GM19328 (cell line): ENCODE data around the gene VPS33B.
"Not testable (repeated sequence)": the region's sequence is repeated elsewhere in the genome, so short reads cannot be mapped to it uniquely, and the experiment has no call there.

Experiments
- ATAC-seq: cut with Tn5 transposase; IDR thresholded peaks from one replicate; pipeline ENCODE4 v1.9.1; 2021; ENCODE audit warnings: mild to moderate bottlenecking, moderate library complexity; ENCODE audit not compliant: unreplicated experiment

VPS33B gene

DNA sequence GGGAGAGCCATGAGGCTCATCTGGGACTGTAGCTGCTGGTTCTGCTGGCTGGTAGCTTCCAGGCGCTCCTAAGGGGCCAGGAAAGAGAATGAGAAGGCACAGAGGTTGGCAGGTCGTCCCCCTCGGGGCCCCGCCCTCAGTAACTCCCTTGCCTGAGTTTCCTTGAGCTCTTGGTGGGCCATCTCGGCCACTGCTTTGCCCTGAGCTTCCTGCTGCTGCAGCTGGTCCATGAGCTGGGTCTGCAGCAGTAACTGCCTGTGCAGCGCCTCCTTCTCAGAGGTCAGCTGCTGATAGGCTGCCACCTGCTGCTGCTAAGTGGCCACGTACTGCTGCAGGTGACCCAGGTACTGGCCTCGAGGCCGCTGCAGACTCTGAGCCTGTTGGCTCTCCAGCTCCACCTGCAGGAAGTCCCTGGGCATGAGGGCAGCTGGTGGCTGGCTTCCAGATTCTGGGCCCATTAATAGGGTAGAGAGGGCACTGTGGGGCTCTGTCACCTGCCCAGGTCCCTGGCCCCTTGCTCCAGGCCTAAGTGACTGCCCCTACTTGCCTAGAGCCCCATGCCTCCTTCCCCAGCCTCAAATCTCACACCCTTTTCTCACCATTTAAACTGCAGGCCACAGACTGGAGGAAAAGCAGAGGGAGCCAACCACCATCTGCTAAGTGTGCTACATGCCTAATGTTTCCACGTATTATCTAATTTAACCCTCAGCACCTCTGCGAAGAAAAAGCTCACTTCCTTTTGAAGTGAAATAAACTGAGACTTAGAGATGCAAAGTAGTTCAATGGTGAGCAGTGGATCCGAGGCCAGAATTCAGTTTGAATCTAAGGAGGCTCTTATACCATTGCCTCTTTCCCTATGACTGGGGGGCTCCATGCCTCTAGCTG is 10.8 kb upstream of the VPS33B start:
- no peak for ATAC-seq

DNA sequence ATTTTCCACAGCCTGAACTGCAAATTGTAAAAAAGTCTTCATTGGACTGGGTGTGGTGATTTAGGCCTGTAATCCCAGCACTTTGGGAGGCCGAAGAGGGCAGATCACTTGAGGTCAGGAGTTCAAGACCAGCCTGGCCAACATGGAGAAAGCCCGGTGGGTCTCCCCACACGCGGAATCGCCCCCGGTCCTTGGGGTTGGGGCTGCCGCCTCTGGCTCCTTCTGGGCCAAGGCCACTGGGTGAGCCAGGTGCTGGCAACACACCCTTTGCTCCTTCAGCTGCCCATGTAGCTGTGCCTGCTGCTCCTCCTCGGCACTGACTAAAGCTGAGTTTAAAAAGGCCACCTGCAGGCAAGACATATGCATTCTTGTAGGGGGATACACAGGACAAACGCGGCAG is 9.4 kb upstream of the VPS33B start:
- ATAC-seq: no peak

DNA sequence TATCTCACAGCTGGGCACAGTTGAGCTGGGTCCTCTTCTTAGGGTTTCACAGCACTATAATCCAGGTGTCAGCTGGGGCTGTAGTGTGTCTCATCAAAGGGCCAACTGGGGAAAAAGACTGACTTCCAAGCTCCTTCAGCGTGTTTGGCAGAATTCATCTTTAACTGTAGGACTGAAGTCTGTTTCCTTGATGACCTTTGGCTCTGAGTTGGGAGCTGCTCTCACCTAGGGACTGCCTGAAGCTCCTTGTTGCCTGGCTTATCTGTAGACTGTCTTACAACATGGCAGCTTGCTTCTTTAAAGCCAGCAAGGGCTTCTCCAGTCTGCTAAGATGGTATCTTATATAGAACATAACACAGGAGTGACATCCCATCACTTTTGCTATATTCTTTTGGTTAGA is 5.3 kb upstream of the VPS33B start:
- ATAC-seq: no peak

DNA sequence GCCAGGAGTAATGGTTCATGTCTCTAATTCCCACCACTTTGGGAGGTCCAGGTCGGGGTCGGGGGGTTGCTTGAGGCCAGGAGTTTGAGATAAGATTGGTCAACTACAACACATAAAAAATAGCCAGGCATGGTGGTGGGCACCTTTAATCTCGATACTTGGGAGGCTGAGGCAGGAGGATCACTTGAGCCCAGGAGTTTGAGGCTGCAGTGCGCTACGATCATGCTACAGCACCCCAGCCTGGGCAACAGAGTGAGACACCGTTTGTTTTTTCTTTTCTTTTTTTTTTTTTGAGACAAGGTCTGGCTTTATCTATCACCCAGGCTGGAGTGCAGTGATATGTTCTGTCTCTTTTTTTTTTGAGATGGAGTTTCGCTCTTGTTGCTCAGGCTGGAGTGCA is 1.3 kb upstream of the VPS33B start:
- no peak for ATAC-seq

DNA sequence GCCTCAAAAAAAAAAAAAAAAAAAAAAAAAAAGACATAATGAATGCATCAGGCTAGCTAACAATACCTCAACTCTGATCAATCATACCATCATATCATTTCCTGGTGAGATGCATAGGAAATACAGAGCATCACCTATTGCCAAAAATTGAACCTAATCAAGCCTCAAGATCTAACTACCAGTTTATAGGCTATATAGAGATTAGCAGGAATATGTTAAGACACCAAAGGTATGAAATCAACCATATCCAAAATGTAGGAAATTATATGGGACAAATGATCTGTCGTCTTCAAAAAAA is 387 bp upstream of the VPS33B start:
- no peak for ATAC-seq

GRCh38 chr15:91021516-91022074 is 799 bp downstream of the VPS33B start:
- no peak for ATAC-seq

DNA sequence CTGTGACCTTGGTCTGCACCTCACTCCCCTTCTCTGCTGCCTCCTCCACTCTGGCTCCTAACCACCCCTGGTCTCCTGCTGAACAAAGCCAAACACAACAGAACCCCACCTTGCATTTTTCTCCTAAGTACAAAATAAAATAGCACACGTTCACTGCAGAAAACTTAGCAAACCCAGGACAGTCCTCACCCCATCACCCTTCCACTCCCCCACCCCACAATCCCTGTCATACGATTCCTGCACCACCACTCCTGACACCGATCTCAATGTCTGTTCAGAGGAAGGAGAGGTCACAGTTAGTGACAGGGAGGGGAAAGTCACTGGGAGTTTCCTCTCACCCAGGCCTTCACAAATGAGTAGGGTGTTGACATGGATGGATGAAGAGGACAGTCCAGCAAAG is 4.2 kb downstream of the VPS33B start:
- ATAC-seq: no peak

DNA sequence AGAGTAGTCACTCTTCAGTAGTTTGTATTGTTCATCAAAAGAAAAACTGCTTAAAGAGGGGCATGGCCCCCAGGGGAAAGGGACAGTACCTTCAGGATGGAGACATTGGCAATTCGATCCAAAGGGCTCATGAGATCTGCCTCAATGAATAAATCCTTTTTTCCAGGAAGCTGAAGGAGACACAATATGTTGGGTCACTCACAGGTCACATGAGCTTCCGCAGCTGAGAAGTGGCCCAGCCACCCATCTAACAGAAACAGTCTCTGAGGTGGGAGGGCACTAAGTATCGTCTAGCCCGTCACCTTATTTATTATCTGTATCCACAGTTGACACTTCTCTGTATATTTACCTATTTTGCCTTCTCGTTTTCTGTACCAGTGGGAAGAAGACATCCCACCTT is 4.7 kb downstream of the VPS33B start:
- no peak for ATAC-seq

GRCh38 chr15:91013701-91014100 is 8.7 kb downstream of the VPS33B start:
- ATAC-seq: not testable (repeated sequence)

DNA sequence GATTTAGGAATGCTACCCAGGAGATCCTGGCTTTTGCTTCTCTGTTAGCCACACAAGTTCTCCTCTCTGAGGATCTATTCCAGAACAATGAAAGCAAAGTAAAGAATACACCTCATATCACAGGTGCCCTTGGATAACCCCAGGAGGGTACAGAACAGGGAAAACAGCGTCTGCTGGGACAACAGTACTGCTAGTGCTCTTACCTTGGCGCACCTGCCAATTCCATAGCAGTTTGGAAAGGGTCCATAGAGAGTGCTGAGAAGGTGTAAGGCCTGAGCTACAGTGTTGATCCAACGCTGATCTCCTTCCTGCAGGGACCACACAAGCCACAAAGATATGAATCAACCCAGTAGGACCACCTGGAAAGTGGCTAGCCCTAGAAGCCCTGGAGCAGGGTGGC is 15.1 kb downstream of the VPS33B start:
- ATAC-seq: no peak

DNA sequence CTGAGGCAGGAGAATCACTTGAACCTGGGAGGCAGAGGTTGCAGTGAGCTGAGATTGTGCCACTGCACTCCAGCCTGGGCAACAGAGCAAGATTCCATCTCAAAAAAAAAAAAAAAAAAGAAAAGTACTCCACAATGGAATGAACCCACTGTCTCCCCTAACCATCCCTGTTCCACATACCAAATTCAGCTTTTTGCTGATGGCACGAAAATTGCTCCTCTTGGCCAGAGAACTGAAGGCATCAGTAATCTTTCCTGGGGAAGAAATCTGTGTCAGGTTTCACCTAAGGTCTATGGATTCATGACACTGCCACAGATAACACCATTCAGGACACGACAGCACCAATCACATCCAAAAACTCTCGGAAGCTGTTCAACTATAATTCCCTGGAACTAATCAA is 21.2 kb downstream of the VPS33B start:
- ATAC-seq: no peak

DNA sequence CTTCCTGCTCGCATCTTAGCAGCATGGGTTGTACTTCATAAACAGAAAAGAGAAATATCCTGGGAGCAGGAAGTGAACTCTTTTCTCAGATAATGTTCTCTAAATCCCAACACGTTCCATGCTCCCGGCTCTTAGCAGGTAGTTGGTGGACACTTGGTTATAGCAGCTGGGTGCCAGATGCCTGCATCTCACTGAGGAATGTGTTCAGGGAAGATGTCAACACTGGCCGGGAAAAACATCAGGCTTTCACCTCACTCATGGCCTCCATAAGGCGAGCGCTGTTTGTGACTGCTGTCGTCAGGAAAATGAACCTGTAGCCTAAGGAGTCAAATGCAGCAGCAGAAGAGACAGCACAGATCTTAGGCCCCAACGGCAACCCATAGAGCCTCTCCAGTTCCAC is 23.7 kb downstream of the VPS33B start:
- no peak for ATAC-seq

- peak; percentile 95 for ATAC-seq
Observed at GRCh38 chr15:90994417-90995311, 27.7 kb downstream of the VPS33B start, which contains the start of gene PRC1. TSS of gene PRC1 (minus strand) at chr15:90994535. CDS start at chr15:90994417, 118 bp downstream.

DNA sequence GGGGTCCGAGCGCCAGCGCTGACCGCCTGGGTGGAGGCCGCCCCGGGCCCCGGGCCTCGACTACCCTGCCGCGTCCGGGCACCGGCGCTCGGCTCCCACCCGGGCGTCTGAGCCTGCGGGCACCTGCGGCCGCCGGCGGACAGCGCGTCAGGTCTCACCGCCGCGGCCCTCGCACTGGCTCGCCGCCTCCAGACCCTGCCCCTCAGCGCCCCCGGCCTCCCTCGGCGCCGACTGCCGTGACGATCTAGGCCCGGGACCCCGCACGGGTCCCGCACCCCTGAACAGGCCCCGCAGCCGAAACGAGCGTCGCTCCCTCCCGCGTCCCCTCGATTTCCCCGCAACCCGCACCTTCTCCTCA is 28.4 kb downstream of the VPS33B start:
- peak; percentile 17 for ATAC-seq

- no peak for ATAC-seq
Observed at GRCh38 chr15:90991587-90992285, 30.7 kb downstream of the VPS33B start.

- ATAC-seq: no peak
Observed at GRCh38 chr15:90990446-90990845, 31.9 kb downstream of the VPS33B start.

DNA sequence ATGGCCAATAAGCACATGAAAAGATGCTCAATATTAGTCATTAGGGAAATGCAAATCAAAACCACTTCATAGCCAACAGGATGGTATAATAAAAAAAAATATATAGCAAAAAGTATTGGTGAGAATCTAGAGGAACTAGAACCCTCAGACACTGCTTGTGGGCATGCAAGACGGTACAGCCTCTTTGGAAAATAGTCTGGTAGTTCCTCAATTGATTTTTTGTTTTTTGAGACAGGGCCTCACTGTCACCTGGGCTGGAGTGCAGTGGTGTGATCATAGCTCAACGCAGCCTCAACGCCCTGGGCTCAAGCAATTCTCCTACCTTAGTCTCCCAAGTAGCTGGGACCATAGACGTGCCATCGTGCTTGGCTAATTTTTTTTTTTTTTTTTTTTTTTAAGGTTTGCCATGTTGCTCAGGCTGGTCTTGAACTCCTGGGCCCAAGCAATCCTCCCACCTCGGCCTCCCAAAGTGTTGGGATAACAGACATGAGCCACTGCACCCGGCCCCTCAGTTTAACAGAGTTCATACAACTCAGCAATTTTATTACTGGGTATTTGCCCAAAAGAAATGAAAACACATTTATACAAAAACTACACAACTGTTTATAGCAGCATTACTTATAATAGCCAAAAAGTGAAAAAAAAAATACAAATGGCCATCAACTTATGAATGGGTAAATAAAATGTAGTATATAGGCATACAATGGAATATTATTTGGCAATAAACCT is 33.2 kb downstream of the VPS33B start:
- no peak for ATAC-seq

DNA sequence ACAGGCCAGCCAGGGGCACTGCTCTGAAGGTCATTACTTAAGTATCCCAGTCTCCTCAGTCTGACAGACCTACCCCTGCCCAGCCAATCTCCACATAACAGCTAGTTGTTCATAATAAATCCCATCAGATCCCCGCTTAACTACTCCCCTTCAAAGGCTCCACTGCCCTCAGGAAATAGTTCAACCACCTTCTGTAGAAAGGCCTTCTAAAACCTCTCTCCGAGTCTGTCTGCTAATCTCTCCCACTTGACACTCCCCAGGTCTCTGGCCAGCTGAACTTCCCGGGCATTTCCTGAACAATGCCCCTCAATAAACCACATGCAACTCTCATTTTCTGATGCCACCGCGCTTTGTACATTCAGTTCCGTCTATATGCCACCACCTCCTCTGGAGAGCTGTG is 34.1 kb downstream of the VPS33B start:
- ATAC-seq: no peak

DNA sequence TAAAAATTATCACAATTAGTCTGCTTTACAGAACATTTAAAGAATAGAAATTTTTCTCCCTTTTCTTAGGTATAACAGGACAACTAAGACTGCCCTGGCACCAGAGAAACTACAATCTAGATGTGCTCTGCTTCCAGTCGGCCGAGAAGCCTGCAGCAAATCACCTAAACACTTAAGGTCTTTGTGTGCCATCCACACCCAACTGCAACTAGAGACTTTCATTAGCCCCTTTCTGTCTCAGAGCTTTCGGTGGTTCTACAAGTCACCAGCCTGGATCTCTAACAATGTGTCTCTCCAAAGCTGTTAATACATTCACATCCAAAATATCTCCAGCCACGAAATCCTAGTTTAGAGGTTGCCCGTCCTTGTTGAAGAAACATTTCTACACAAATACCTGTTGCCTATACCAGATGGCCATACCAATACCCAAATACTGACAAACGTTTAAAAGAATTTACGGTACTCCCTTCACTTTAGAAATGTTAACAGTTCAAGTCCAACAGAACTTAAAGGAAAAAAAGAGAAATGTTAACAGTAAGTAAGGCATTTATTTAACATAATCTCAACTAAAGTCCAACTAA is 34.7 kb downstream of the VPS33B start:
- no peak for ATAC-seq
